Measurements from ENCODE around the gene YOD1. TPM values are rescaled to one million over a fixed set of nuclear protein-coding genes. Genes with fewer than 3 reads are reported as not detected.

YOD1 gene
- total and polyA plus RNA-seq, 8 donors: 7.3 to 15.0 (median 13.0) TPM

DNA sequence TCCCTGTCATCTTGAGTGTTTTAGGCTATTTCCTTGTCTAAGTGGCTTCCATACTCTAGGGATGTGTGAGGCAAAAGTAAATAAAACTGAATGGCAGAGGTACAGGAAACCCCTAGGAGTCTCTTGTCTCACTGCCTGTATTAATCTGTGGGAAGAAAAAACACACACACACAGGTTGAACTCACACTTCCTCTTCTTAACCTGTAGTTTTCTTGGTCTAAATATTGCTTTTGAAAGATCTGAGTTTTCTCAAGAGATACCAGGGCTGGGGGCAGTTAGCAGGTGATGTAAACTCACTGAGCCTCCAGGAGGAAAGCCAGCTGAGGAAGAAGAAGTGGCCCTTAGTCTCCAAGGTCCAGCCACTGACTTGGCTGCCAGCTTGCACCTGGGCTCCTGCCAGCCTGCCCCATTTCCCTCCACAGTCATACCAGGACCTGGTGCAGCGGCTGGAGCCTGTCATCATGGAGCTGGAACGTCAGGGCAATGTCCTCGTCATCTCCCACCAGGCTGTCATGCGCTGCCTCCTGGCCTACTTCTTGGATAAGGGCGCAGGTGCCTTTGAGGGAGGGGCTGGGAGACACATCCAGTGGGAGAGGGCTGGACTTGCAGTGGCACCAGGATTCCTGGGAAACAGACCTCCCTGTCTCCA is 19.0 kb upstream of the YOD1 start:
- TF ChIP-seq, protein P1, sequence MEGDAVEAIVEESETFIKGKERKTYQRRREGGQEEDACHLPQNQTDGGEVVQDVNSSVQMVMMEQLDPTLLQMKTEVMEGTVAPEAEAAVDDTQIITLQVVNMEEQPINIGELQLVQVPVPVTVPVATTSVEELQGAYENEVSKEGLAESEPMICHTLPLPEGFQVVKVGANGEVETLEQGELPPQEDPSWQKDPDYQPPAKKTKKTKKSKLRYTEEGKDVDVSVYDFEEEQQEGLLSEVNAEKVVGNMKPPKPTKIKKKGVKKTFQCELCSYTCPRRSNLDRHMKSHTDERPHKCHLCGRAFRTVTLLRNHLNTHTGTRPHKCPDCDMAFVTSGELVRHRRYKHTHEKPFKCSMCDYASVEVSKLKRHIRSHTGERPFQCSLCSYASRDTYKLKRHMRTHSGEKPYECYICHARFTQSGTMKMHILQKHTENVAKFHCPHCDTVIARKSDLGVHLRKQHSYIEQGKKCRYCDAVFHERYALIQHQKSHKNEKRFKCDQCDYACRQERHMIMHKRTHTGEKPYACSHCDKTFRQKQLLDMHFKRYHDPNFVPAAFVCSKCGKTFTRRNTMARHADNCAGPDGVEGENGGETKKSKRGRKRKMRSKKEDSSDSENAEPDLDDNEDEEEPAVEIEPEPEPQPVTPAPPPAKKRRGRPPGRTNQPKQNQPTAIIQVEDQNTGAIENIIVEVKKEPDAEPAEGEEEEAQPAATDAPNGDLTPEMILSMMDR (IDR thresholded peaks at IDR 0.05): no peak
- Histone ChIP-seq H3K4me1 (peaks cover 0 to 33% of the 10 kb centered on the region in 2 donors), H3K27ac (peak overlapping the region in 1 of 2 donors; percentile 86), H3K4me3 (no peak overlapping the region), H3K27me3 (no peaks in the 10 kb centered on the region), H3K9me3 (no peaks in the 10 kb centered on the region), H3K36me3 (peaks cover 0 to 77% of the 10 kb centered on the region in 2 donors)
- peak; percentile 45 for ATAC-seq
- no peak for DNase-seq
- intact Hi-C loops (cut with DNase I): no loop called here

DNA sequence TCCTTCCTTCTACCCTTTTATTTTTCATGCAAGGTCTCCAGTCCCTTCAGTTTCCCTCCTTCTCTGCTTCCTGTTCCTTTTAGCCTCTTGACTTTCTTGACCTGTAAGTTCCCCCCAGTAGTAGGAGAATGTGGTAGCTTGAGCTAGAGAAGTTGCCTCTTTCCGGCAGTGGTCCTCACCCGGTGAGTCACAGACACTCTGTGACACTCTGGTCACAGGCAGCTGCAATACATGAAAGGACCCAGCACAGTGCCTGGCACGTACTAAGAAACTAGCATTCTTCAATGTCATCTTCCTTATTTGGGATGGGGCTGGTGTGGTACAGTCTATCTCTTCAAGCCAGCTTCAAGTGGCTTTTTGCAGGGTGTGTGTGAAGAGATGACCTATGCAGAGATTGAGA is 18.1 kb upstream of the YOD1 start:
- peak; percentile 10 for ATAC-seq
- TF ChIP-seq, protein P1 (IDR thresholded peaks at IDR 0.05): no peak
- peak overlapping the region in 1 of 2 donors; percentile 86 for H3K27ac ChIP-seq

DNA sequence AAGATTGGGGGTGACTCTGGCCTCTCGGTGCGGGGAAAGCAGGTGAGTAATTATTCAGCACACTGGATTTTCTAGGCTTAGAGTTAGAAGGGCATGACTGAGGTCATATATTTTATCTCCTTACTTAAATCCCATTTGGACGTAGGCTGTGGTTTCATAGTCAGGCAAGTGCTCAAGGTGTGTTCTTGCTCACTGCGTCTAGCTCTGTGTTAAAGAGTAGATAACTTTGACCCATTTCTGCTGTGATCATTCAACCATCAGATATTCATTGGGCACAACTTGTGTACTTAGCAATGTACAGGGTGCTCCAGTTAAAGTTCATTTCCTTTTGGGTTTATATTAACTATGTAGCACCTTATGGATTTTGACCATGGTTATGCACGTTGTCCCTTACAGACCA is 16.7 kb upstream of the YOD1 start:
- no peaks in the 10 kb centered on the region for H3K27me3 ChIP-seq
- no peak for DNase-seq
- no peak overlapping the region for H3K4me3 ChIP-seq
- H3K36me3 ChIP-seq: peaks cover 0 to 90% of the 10 kb centered on the region in 2 donors
- intact Hi-C loops (cut with DNase I): no loop called here
- TF ChIP-seq, protein P1 (IDR thresholded peaks at IDR 0.05): no peak
- no peak for ATAC-seq
- H3K4me1 ChIP-seq: peaks cover 0 to 33% of the 10 kb centered on the region in 2 donors
- H3K27ac ChIP-seq: no peak overlapping the region
- H3K9me3 ChIP-seq: no peaks in the 10 kb centered on the region

More for the DNA sequence above, 18.1 kb upstream of the YOD1 start:
- Histone ChIP-seq H3K27me3 (no peaks in the 10 kb centered on the region), H3K4me1 (peaks cover 0 to 33% of the 10 kb centered on the region in 2 donors), H3K4me3 (no peak overlapping the region), H3K9me3 (no peaks in the 10 kb centered on the region), H3K36me3 (peaks cover 0 to 86% of the 10 kb centered on the region in 2 donors)
- DNase-seq: no peak
- intact Hi-C loops (cut with DNase I): no loop called here

GRCh38 chr1:207067185-207067584 is 16.2 kb upstream of the YOD1 start:
- no peak for DNase-seq
- intact Hi-C loops (cut with DNase I): no loop called here
- Histone ChIP-seq H3K4me1 (peaks cover 0 to 32% of the 10 kb centered on the region in 2 donors), H3K9me3 (no peaks in the 10 kb centered on the region), H3K36me3 (peaks cover 0 to 92% of the 10 kb centered on the region in 2 donors), H3K4me3 (no peak overlapping the region), H3K27ac (no peak overlapping the region), H3K27me3 (no peaks in the 10 kb centered on the region)
- no peak for ATAC-seq
- TF ChIP-seq, protein P1 (IDR thresholded peaks at IDR 0.05): no peak

- DNase-seq: peak in 2 of 4 donors; percentile 67 to 76
- intact Hi-C loops (cut with DNase I): no loop called here
- peaks cover 0 to 81% of the 10 kb centered on the region in 2 donors for H3K36me3 ChIP-seq
- peak overlapping the region in 1 of 2 donors; percentile 71 for H3K27ac ChIP-seq
- TF ChIP-seq, protein P1 (IDR thresholded peaks at IDR 0.05): no peak
- H3K27me3 ChIP-seq: no peaks in the 10 kb centered on the region
- ATAC-seq: peak; percentile 87
- H3K4me1 ChIP-seq: peaks cover 0 to 13% of the 10 kb centered on the region in 2 donors
- H3K9me3 ChIP-seq: no peaks in the 10 kb centered on the region
- H3K4me3 ChIP-seq: no peak overlapping the region
Measured at GRCh38 chr1:207064561-207064960, 13.6 kb upstream of the YOD1 start.
